Measurements from ENCODE around the gene LACC1.

Gene LACC1

DNA sequence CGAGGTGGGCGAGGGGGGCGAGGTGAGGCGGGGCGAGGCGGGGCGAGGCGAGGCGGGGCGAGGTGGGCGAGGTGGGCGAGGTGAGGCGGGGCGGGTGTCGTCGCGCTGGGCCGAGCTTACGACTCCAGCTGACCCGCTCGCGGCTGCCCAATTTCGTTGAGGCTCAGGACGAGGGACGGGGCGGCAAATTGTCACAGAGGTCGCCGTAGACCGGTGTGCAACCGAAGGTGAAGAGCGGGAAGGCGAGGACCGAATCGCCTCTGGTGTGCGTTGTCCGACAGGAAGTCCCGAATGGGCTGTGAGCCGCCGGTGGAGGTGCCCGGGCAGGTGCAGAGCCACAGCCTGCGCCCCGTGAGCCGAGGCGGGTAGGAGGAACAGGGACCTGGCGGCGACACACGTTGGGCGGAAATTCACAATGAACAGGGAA is at the start of gene LACC1:
LACC1 (plus strand) TSS at position 150 of the 427 bp plus-strand sequence. CDS start 1,082 bp downstream, outside the sequence.
- DNase-seq: no peak

DNA sequence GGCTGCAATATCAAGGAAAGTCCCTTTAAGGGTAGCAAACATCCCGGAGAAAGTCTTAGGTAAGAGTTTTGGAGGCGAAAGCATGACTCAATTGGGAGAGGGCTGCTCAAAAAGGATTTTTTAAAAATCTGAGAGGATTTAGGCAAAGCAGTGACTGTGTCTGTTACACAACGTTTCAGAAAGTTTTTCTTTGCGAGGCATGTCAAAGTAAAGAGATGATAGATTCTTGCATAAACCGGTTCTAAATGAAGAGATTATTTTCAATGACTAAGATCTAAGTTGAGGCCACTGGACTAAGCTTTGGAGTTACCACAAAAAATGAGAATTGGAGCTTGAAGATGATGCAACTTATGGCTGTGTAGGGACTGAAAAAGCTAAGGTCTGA is 49.2 kb upstream of the LACC1 start:
- no peak for DNase-seq

DNA sequence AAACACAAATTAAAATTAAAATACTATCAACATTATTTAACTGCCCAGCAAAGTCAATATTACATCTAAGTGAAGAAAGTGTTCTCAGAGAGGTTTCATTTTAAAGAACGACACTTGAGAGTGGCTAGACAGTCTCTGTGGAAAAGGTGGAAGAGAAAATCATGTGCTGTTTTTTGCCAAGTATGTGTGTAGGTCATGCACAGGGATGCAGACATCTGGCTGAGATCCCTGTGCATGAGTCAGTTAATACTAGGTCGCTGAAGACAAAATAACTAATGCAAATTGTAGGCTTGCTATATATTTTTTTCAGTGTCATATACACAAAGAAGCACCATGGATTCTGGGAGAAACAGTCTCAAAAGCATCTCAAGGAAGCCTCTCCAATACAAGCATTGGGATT is 48.6 kb upstream of the LACC1 start:
- DNase-seq: no peak

DNA sequence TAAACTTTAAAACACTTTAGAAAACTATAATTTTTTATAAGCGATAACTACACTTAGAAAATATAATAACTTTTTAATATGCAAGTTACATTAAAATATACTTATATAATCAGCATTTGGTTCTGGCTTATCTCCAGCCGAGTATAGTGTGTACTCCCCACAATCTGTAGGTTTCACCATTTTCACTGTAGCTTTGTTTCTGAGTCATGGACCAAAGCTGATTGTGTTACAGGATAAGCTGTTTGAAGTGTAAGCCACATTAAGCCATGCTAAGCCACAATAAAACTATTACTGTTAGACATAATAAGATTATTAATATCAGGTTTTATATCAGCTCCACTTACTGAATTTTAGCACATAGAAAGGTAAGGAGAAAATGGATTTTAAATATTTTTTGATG is 44.0 kb upstream of the LACC1 start:
- no peak for DNase-seq

DNA sequence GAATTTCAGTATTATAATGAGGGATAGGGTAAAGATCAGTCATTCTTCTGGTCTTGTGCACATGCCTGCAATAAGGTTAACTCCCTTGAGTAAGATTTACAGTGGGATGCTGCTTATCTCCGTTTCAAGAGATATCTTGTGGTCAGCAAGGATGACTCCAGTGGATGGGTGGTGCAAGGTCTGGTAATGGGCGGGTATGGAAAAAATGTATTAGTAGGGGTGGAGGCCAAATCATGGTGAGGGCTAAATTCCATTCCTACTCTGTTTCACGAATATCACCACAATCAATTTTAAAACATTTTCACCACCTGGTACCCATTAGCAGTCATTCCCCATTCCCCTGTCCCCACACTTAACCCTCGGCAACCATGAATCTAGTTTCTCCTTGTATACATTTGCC is 40.8 kb upstream of the LACC1 start:
- DNase-seq: no peak

DNA sequence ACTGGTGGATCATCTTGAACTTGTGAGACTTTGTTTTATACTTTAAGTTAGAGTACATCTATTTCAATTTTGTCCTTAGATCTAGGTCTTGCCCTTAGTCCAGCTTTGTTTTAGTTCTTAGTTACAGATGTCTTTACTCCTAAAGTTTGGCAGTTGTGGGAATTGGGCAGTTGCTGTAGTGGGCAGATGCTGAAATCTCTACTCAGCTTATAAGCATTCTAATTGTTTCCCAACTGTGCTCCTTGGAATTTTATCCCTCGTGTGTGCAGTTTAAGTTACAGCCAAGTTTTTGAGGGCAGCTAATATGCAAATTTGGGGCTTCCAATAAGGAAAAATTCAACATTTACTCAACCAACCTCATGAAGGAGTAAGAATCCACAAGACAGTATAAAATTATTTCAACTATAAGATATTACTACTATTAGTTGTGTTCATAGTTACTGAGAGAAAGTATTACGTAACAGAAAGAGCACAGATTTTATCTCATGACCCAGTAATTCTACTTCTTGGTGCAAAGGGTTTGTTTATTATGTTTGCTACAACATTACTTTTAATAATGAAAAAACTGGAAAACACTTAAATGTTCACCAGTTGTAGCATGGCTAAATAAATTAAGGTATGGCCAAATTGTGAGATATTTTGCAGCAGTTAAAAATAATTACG is 33.1 kb upstream of the LACC1 start:
- no peak for DNase-seq

DNA sequence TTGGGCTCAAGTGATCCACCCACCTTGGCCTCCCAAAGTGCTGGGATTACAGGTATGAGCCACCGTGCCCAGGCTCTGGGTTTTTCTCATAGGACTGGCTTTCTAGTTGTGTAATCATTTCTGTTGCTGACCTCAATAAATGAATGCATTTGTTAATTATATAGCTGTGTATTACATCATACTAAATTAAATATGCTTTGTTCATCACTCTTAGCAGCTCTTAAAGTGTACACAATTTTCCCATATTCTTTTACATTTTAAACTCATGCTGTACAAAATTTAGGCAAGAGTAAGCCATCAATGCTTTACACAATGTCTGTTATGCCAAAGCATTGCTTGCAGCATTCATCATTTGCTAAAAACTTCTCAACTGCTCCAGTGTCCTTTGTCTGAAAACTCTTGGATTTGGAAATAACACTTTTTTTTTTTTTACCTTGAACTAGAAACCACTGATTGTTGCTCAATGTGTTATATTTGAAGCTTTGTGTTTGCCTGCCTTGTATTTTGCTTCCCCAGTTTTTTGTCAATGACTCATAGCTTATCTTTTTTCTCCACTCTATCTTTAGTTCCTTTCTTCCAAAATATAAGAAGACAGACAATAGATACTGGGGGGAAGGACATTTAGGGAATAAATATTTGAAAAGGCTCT is 31.6 kb upstream of the LACC1 start:
- no peak for DNase-seq

DNA sequence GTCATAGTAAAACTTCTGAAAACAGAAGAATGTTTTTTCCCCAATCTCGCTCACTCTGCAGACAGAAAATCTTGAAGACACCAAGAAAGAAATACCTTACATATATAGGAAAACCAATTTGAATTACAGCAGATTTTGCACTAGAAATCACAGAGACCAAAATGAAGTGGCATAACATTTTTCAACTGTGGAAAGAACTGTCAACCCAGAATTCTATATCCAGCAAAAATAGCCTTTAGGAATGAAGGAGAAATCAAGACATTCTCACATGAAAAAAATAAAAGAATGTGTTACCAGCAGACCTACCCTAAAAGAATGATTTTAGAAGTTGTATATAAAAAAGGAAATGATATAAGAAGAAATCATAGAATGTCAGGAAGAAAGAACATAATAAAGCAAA is 28.8 kb upstream of the LACC1 start:
- no peak for DNase-seq

DNA sequence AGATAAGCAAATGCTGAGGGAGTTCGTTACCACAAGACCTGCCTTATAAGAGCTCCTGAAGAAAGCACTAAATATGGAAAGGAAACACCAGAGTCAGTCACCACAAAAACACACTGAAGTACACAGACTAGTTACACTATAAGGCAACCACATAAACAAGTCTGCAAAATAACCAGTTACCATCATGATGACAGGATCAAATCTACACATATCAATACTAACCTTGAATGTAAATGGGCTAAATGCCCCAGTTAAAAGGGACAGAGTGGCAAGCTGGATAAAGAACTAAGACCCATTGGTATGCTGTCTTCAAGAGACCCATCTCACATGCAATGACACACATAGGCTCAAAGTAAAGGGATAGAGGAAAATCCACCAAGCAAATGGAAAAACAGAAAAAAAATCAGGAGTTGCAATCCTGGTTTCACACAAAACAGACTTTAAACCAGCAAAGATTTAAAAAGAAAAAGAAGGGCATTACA is 26.7 kb upstream of the LACC1 start:
- DNase-seq: no peak

DNA sequence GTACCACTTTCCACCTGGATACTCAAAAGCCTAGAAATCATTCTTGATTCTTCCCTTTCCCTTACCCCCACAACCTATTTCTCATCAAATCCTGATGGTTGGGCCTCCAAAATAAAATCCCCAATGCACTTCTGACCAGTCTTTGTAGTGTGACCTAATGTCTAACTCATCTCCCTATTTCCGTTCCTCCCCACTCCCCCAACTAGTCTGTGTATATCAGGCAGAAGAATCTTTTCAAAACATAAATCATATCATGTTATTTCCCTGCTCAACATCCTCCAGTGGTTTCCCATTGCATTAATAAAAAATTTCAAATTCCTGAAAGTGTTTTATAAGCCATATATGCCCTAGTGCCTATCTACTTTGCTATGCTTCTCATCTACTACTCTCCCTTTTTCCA is 17.8 kb upstream of the LACC1 start:
- DNase-seq: no peak

DNA sequence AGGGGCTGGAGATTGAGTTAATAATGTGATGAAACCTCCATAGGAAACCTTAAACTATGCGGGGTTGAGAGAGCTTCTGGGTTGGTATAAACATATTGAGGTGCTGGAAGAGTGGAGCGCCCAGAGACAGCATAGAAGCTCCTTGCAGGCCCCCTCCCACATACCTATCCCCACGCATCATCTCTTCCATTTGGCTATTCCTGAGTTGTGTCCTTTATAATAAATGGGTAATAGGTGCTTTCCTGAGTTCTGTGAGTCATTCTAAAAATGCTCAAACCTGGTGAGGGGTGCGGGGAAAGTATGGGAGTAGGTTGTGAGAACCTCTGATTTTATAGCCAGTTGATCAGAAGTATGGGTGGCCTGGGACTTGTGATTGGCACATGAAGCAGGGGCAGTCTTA is 14.8 kb upstream of the LACC1 start:
- no peak for DNase-seq

DNA sequence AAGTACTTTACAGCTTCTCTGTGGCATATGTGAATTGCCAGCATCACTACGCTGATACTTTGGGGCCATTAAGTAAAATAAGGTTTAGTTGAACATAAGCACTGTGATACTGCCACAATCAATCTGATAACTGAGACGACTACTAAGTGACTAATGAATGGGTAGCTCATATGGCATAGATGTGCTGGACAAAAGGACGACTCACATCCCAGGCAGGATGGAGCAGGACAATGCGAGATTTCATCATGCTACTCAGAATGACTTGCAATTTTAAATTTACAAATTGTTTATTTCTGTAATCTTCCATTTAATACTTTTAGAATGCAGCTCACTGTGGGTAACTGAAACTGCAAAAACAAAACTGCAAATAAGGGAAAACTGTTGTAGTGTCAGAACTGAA is 13.8 kb upstream of the LACC1 start:
- no peak for DNase-seq

DNA sequence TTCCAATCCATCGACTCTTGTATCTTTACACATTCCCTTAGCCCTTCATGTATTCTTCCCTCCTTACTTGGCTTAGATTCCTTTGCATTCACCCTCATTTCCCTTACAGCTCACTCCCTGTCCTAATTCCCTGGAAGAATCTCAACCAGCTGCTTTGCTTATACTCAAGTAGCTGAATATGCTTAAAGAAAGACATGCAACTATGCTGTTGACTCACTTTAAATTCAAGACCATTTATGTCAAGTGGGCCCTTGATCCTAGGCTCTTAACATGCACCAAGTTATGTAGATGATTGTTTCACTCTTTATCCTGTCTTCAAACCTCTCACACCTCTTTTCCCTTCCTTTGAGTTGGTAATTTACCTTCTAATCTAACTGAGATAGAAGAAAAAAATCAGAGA is 7.5 kb upstream of the LACC1 start:
- no peak for DNase-seq

DNA sequence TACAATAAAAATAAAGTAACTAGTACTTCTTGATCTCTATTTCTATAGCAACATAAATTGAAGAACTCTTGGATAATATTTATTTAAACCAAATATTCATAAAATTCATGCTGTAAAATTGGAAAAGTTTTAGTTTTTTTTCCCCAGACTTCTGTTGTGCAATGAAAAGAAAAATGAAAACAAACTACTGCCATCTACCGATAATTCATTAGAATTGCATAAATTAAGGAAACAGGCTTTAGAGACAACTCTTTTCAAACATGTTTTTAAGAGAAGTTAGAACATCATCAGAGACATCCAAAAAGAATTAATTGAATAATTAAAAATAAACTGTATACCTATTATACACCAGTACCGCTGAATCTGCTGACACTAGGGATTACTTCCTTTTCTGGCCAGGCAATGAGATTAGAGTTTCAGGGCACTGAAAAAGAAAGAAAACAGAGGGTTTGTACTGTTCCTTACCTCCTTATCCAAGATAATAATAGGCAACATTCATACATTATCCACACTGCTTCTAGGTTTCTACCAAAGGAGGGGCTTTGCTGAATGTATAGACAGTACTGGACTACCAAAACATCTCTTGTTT is 5.1 kb upstream of the LACC1 start:
- no peak for DNase-seq

DNA sequence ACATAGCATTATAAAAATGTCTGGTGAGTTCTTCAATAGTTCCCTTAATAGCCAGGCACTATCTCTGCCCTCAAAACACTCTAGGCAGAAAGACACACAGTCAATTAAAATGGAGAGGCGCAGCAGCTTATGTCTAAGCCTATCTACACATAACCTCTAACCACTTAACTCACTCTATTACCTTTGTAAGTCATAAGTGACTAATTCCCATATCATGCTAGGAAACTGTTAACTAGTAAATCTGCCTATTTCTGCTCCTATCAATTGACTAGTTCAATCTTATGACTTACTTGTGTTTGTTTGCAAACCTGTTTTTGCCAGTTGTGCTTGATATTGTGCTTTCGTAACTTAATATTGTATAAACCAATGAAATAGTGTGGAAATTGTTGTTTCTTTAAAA is 3.3 kb upstream of the LACC1 start:
- no peak for DNase-seq

DNA sequence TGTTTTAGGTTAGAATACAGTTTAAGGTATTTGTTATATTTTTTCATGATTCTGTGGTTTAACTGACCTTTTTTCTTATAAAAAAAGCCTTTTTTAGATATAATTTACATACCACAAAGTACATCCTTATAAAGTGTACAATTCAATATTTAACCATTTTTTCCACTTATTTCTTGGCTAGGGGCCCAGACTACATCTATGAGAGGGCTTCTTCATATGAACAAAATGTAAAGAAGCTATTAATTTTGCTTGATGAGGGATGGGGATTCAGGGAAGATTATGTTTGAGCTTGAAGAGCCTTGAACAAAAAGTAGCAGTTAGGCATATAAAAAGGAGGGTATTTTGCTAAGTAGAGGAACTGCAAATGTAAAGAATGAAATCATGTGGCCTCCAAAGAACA is 2.4 kb upstream of the LACC1 start:
- DNase-seq: no peak

DNA sequence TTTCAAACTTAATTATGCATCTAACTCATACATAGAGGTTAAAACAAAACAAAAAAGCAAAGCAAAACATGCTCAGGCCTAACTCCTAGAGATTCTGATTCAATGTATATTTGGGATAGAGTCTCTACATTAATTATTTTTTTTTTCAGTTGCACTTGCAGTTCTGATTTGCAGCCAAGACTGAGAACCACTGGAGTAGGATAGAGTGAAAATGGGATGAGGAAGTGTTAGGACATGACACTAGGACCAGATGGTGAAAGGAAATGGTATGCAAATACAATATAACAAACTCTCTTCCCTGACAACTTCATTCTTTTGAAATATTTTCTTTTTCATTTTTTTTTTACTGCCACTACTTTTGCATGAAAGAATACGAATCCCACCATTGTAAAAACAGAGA is 1.9 kb upstream of the LACC1 start:
- no peak for DNase-seq

DNA sequence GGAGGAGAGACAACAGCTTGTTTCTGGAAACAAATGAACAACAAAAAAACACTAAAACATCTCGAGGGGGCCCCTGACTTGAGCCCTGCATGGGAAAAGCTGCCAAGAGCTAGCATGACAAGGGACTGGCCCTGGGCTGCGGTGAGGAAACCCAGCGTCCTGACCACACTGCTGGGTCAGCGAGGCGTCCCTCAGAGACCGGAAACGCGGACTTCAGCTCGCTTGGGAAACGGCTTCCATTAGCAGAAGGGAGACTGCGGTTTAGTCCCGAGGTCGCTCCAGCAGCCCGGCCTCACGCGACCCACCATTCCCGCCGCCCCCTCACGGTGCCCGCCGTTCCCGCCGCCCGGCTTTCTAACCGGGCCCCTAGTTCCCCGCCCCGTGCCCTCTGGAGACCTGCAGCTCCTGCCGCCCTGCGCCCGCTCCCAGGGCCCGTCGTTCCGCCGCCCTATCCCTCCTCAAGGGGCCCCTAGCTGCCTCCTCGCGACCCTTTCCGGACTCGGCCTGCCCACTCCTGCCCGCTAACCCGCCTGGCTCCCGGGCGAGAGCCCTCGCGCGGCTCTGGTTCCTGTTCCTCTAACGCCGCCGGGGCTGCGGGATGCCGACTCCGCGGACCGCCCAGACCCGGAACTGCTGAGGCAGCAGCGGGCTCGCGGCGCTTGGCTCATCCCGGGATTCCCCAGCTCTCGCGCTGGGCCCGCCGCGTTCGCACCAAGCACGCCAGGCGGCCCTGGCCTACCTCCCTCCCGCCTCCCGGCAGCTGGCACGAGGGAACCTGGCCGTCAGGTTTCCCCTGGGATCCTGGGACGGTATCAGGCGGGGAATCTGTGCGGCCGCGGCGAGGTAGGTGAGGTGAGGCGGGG is 581 bp upstream of the LACC1 start, which contains the start of gene CCDC122:
CCDC122 (minus strand) TSS at position 849 of the 863 bp plus-strand sequence. CDS start 10,364 bp downstream, outside the sequence.
- DNase-seq: no peak

DNA sequence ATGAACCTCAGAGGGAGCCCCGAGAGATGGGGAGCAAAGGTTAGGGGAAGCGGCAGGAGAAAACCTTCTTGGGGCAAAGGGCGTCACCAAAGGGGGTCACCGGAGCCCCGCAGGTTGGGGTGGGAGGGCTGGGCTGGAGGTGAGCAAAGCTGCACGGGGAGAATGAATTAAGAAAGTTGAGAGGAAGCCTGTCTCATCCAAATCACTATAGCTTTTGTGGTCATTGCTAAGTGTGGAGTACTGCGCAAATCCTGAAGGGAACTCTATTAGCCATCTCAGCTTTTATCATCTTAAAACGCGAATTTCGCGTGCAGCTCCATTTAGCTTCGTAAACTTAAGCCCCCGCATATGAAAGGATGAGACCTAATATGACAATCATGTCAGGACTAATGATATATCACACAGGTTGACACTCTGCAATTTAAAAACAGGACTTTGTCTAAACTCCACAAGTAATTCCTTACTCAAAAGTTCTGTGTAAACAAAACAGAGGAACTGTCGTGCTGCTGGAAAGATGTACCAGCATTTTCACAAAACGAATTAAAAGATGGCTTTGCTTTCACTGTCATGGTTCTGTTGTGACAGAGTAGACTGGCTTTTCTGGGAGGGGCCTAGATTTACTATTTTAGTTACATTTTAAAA is 631 bp downstream of the LACC1 start:
- no peak for DNase-seq

DNA sequence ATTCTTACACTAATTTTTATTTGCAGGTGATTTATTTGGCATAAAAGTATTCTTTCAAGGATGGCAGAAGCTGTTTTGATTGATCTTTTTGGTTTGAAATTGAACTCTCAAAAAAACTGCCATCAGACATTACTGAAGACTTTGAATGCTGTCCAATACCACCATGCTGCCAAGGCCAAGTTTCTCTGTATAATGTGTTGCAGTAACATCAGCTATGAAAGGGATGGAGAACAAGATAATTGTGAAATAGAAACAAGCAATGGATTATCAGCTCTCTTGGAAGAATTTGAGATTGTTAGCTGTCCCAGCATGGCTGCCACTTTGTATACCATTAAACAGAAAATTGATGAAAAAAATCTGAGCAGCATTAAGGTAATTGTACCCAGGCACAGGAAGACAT is 1.2 kb downstream of the LACC1 start:
- no peak for DNase-seq

DNA sequence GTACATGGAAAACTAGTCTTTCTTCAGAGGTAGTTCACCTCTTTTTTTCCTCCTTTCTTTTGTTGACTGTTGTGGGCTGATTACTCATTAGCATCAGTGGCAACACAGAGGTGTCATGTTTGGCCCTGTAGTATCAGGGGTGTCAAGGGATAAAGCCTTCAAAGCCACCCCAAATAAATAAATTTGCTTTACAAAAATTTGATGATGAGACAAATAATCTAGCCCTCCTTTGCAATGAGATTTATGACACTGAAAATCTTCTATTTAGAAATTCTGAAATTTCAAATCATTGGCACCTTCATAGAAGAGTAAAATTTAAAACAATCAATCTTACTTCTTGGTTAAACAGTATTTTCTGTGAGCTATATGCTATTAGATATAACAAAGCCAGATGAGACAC is 1.9 kb downstream of the LACC1 start:
- no peak for DNase-seq

DNA sequence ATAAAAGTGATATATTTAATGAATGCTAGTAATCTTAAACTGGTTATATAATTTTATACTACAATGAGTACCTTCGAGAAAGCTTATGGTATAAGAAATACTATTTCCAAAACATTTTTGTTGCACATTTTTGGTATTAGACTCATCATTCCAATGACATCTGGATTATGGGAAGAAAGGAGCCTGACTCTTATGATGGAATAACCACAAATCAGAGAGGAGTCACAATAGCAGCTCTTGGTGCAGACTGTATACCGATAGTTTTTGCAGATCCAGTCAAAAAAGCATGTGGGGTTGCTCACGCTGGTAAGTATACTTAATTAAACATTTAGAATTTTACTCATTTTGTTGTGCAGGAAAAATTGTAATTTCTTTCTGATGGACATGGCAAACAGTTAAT is 3.9 kb downstream of the LACC1 start:
- no peak for DNase-seq

DNA sequence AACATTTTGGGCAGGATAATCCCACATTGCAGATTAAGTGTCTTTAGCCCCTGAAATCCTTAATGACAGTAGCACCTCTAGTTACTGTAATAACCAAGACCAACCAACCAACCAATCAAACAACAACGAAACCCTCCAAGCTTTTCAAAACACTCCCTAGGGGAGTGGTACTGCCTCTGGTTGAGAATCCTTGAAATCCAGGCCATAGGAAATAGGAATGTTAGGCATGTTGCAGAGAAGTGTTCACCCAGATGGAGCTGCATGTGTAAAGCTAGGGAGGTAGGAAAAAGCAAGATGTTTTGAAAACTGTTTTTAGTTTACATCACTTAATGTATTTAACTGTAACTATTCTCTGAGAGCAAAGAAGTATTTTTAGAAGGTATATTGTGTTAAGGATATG is 4.5 kb downstream of the LACC1 start:
- DNase-seq: no peak

All from NCI-H187 treated with DMSO at 0.1 percent for 48 hours (cell line).